GM12878 (cell line): ENCODE results near the gene BACE2. TPM values are rescaled to one million over a fixed set of nuclear protein-coding genes. Genes with fewer than 3 reads are reported as not detected.

Experiments
- ATAC-seq: fragments of 200-7000 bp; cut with Tn5 transposase; 3 replicates; pipeline ENCODE4 v1.9.1; 2020; ENCODE audit warnings: mild to moderate bottlenecking, moderate library complexity
- BruUV-seq: library from RNA; stranded (reverse); fragments of 400-500 nt; replicated peaks from 2 replicates; lab custom pipeline; 2021; lab: Mats Ljungman, UMichigan
- CTCF ChIA-PET: fragments of 300-600 bp; sonication (Branson Sonifier 250); formaldehyde crosslinking; extraction: SDS; loops from one replicate; lab custom pipeline; 2021; ENCODE audit warnings: inconsistent platforms; lab: Yijun Ruan, JAX
- POLR2A ChIA-PET: fragments of 350-600 bp; formaldehyde crosslinking; extraction: SDS; loops from one replicate; lab custom pipeline; 2021; ENCODE audit warnings: inconsistent platforms; lab: Charles Lee
- RAD21 ChIA-PET: fragments of 300-600 bp; sonication (Branson Sonifier 250); formaldehyde crosslinking; loops from one replicate; lab custom pipeline; 2023; ENCODE audit warnings: antibody characterized with exemption; ENCODE audit not compliant: unreplicated experiment; lab: Charles Lee
- SMC1A ChIA-PET: fragments of 300-600 bp; sonication (Branson Sonifier 250); formaldehyde crosslinking; loops from one replicate; lab custom pipeline; 2023; ENCODE audit not compliant: unreplicated experiment, uncharacterized antibody; lab: Charles Lee
- DNase-seq: peaks from one replicate; pipeline ENCODE4 v3.0.0-alpha.2; 2011; ENCODE audit warnings: low read depth, low spot score
- FAIRE-seq: peaks from 3 replicates; lab custom pipeline; 2011; peaks lifted over from hg19 to GRCh38; lab: Jason Lieb, UNC
- H2AFZ ChIP-seq: 2 replicates; pipeline ENCODE4 v1.6.0; 2011; ENCODE audit warnings: low read depth, low read length, control low read depth; ENCODE audit not compliant: control insufficient read depth
- H3K27ac ChIP-seq: 2 replicates; pipeline ENCODE4 v1.5.1; 2011; ENCODE audit warnings: control low read depth; ENCODE audit not compliant: control insufficient read depth, insufficient read depth
- H3K27me3 ChIP-seq, 2 experiments: replicated peaks in 1 of 2; 2 replicates each; pipeline versions ENCODE4 v1.6.0 to v1.6.1; 2011; ENCODE audit warnings: low read length in 1 of 2; ENCODE audit not compliant: control insufficient read depth in 2 of 2, insufficient read depth in 2 of 2
- H3K36me3 ChIP-seq, 2 experiments: 2 replicates each; pipeline ENCODE4 v1.5.1; 2011; ENCODE audit warnings: low read length in 1 of 2; ENCODE audit not compliant: control insufficient read depth in 2 of 2, insufficient read depth in 2 of 2
- H3K4me1 ChIP-seq: 2 replicates; pipeline ENCODE4 v1.6.1; 2011; ENCODE audit warnings: mild to moderate bottlenecking, low read length, moderate library complexity, mixed read lengths; ENCODE audit not compliant: control insufficient read depth, insufficient read depth
- H3K4me2 ChIP-seq: 2 replicates; pipeline ENCODE4 v1.6.0; 2011; ENCODE audit warnings: control low read depth; ENCODE audit not compliant: control insufficient read depth, insufficient read depth
- H3K4me3 ChIP-seq: fragments of 200-600 bp; sonication (generic); 2 replicates; pipeline ENCODE4 v1.5.1; 2016
- H3K79me2 ChIP-seq: 2 replicates; pipeline ENCODE4 v1.6.0; 2011; ENCODE audit warnings: low read length; ENCODE audit not compliant: control insufficient read depth, insufficient read depth
- H3K9ac ChIP-seq: 2 replicates; pipeline ENCODE4 v1.8.0; 2011; ENCODE audit warnings: low read length, control low read depth, mixed read lengths; ENCODE audit not compliant: control insufficient read depth, insufficient read depth
- H3K9me3 ChIP-seq: replicated peaks from 3 replicates; pipeline ENCODE4 v1.5.1; 2011; ENCODE audit warnings: mild to moderate bottlenecking, low read length; ENCODE audit not compliant: control insufficient read depth, insufficient read depth
- H4K20me1 ChIP-seq: 2 replicates; pipeline ENCODE4 v1.6.0; 2011; ENCODE audit not compliant: control insufficient read depth, insufficient read depth
- ASH2L ChIP-seq: fragments of 300-600, 200-600 bp; sonication (generic); IDR thresholded peaks from 2 replicates; pipeline ENCODE4 v1.6.1; 2017; ENCODE audit warnings: low read depth, mild to moderate bottlenecking, borderline replicate concordance
- CBX5 ChIP-seq: sonication (generic); IDR thresholded peaks from 2 replicates; pipeline ENCODE4 v1.6.1; 2016; ENCODE audit warnings: low read depth, moderate library complexity, mild to moderate bottlenecking, inconsistent platforms
- EZH2 ChIP-seq: IDR thresholded peaks from 2 replicates; pipeline ENCODE4 v1.6.1; 2012; ENCODE audit warnings: low read depth, mild to moderate bottlenecking, control low read depth, inconsistent platforms, low read length, borderline replicate concordance; ENCODE audit not compliant: control insufficient read depth
- IKZF2 ChIP-seq, 2 experiments: fragments of 450-650 bp; IDR thresholded peaks; 2 replicates each; pipeline ENCODE4 v1.6.1; 2017; ENCODE audit warnings: mild to moderate bottlenecking in 2 of 2, moderate library complexity in 2 of 2
- MYC ChIP-seq: IDR thresholded peaks from 2 replicates; pipeline ENCODE4 v1.6.1; 2011; ENCODE audit warnings: mild to moderate bottlenecking, low read length, moderate library complexity, inconsistent platforms; ENCODE audit not compliant: insufficient read depth, insufficient replicate concordance, insufficient read length, severe bottlenecking
- NFXL1 ChIP-seq: fragments of 450-650 bp; IDR thresholded peaks from 2 replicates; pipeline ENCODE4 v1.6.1; 2017; ENCODE audit warnings: antibody characterized with exemption, mild to moderate bottlenecking, borderline replicate concordance
- POLR2AphosphoS2 ChIP-seq: IDR thresholded peaks from 2 replicates; pipeline ENCODE4 v1.6.1; 2011; ENCODE audit warnings: low read depth, mild to moderate bottlenecking, low read length, improper control_type of control experiment, moderate library complexity
- RCOR1 ChIP-seq: conservative IDR thresholded peaks from 2 replicates; pipeline ENCODE4 v1.6.1; 2012; ENCODE audit warnings: low read depth, low read length, improper control_type of control experiment
- TCF12 ChIP-seq: IDR thresholded peaks from 2 replicates; pipeline ENCODE4 v1.6.1; 2011; ENCODE audit warnings: low read depth, mild to moderate bottlenecking, low read length
- YBX1 ChIP-seq: fragments of 450-650 bp; IDR thresholded peaks from 2 replicates; pipeline ENCODE4 v1.6.1; 2016; ENCODE audit warnings: antibody characterized with exemption
- YY1 ChIP-seq: IDR thresholded peaks from 2 replicates; pipeline ENCODE4 v1.6.1; 2011; ENCODE audit warnings: low read depth, mild to moderate bottlenecking, low read length
- ZNF217 ChIP-seq: fragments of 450-650 bp; IDR thresholded peaks from 2 replicates; pipeline ENCODE4 v1.6.1; 2017; ENCODE audit warnings: antibody characterized with exemption, mild to moderate bottlenecking
- ZNF687 ChIP-seq: fragments of 450-650 bp; IDR thresholded peaks from 2 replicates; pipeline ENCODE4 v1.6.1; 2017; ENCODE audit warnings: mild to moderate bottlenecking, moderate library complexity
- WGBS: methylation state at CpG from one replicate; pipeline ENCODE4 v1.1.6; 2016; ENCODE audit warnings: low lambda C conversion rate; ENCODE audit not compliant: insufficient replicate concordance, insufficient coverage; ENCODE audit errors: missing lambda C conversion rate; 5-methylcytosine and 5-hydroxymethylcytosine counted together
- in situ Hi-C: fragments of 300-500 bp; cut with MboI; formaldehyde crosslinking; loops from 9 replicates; pipeline ENCODE4 v1.14.3; 2018; ENCODE audit warnings: mixed read lengths
- intact Hi-C: fragments of 100-400 bp; cut with micrococcal nuclease; formaldehyde crosslinking; loops from one replicate; pipeline ENCODE4 v1.14.2; 2022; ENCODE audit not compliant: unreplicated experiment
- polyA plus RNA-seq, 11 experiments: library from polyadenylated mRNA; depleted of rRNA in 4 of 11; unstranded in 6 of 11; stranded (reverse) in 5 of 11; fragments of >200 nt; fragmentation: Nextera tagmentation in 4 of 11; fragmentation: Illumina TruSeq in 1 of 11; extraction: Ambion mirVana in 4 of 11; extraction: Trizol in 1 of 11; gene quantifications; 1 replicate in 1 of 11; 2 replicates in 10 of 11; pipeline versions ENCODE4 v1.2.1 to v1.2.3, GENCODE V29; 2011 to 2016; ENCODE audit warnings: inconsistent platforms in 2 of 11, missing spikeins in 2 of 11, low read depth in 1 of 11
- total RNA-seq, 4 experiments: library from RNA; depleted of rRNA in 3 of 4; stranded (reverse); fragments of >200 nt in 3 of 4; fragmentation: Illumina TruSeq in 1 of 4; extraction: Trizol in 1 of 4; gene quantifications; 2 replicates each; pipeline versions ENCODE4 v1.2.1 to v1.2.3, GENCODE V29; 2013 to 2021
- TF ChIP-seq, protein P1 (sequence below): fragments of 450-650 bp; IDR thresholded peaks from 2 replicates; pipeline ENCODE4 v1.6.1; 2017; ENCODE audit warnings: borderline replicate concordance

Gene BACE2
- total and polyA plus RNA-seq, 10 of the 15 experiments (the other 5 are each of a cell fraction or from before 2014, with no cell fraction given): 0.04 to 0.69 (median 0.18) TPM; not detected in 5

- no peak for FAIRE-seq
- Histone ChIP-seq H3K79me2 (no peaks in the 10 kb centered on the region), H3K27me3 (no peaks in the 10 kb centered on the region), H3K9me3 (no peaks in the 10 kb centered on the region; the same call in 2 of the 3 replicates), H3K27ac (no peak overlapping the region), H4K20me1 (no peaks in the 10 kb centered on the region), H3K9ac (no peak overlapping the region), H3K4me3 (no peak overlapping the region), H3K4me1 (no peaks in the 10 kb centered on the region), H3K36me3 (no peaks in the 10 kb centered on the region), H3K4me2 (no peak overlapping the region), H2AFZ (no peak overlapping the region)
- ChIA-PET CTCF (no interaction called here), SMC1A (no interaction called here), RAD21 (no interaction called here), POLR2A (no interaction called here)
- DNase-seq: no peak
- TF ChIP-seq EZH2 (no peak), MYC (no peak), NFXL1 (no peak), YY1 (no peak)
- intact Hi-C loops (no loop called here), in situ Hi-C loops (no loop called here)
- WGBS: 37% methylated on average over 11 of the region's 11 CpGs
- no TSS peak for BruUV-seq
- no peak for ATAC-seq
These were observed 81.5 kb downstream of the BACE2 start for GRCh38 chr21:41249476-41249875.

- SMC1A ChIA-PET: no interaction called here
- Histone ChIP-seq H3K4me2 (no peak overlapping the region), H3K4me1 (no peaks in the 10 kb centered on the region), H3K9ac (no peak overlapping the region), H3K36me3 (no peaks in the 10 kb centered on the region), H3K4me3 (no peak overlapping the region), H2AFZ (no peak overlapping the region), H3K9me3 (no peaks in the 10 kb centered on the region; the same call in 2 of the 3 replicates), H4K20me1 (no peaks in the 10 kb centered on the region), H3K79me2 (no peaks in the 10 kb centered on the region), H3K27ac (no peak overlapping the region), H3K27me3 (no peaks in the 10 kb centered on the region; a peak in 1 of 4 replicates)
- CTCF ChIA-PET: no interaction called here
- in situ Hi-C loops: no loop called here
- no peak for FAIRE-seq
- BruUV-seq: no TSS peak
- intact Hi-C loops: no loop called here
- POLR2A ChIA-PET: no interaction called here
- no peak for DNase-seq
- ATAC-seq: no peak
- RAD21 ChIA-PET: no interaction called here
- 31% methylated on average over 8 of the region's 8 CpGs for WGBS
- TF ChIP-seq, protein P1, sequence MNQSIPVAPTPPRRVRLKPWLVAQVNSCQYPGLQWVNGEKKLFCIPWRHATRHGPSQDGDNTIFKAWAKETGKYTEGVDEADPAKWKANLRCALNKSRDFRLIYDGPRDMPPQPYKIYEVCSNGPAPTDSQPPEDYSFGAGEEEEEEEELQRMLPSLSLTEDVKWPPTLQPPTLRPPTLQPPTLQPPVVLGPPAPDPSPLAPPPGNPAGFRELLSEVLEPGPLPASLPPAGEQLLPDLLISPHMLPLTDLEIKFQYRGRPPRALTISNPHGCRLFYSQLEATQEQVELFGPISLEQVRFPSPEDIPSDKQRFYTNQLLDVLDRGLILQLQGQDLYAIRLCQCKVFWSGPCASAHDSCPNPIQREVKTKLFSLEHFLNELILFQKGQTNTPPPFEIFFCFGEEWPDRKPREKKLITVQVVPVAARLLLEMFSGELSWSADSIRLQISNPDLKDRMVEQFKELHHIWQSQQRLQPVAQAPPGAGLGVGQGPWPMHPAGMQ: no peak
- TF ChIP-seq TCF12 (no peak), ASH2L (no peak), POLR2AphosphoS2 (no peak), IKZF2 (IDR thresholded peaks at IDR 0.05) (no peak), YBX1 (no peak), CBX5 (no peak), ZNF217 (no peak), ZNF687 (no peak), RCOR1 (no peak)
These were observed 82.6 kb downstream of the BACE2 start for GRCh38 chr21:41250519-41250918.
